K562 (cell line): ENCODE data around the gene SLC39A7. TPM values are rescaled to one million over a fixed set of nuclear protein-coding genes. Genes with fewer than 3 reads are reported as not detected.

Source experiments
- BCLAF1 ChIP-seq, 2 experiments: fragments of 450-650 bp in 1 of 2; IDR thresholded peaks; 2 replicates each; pipeline ENCODE4 v1.6.1; 2011 to 2017; ENCODE audit warnings: low read depth in 2 of 2, antibody characterized with exemption in 1 of 2, borderline replicate concordance in 1 of 2, low read length in 1 of 2, mild to moderate bottlenecking in 1 of 2, mixed read lengths in 1 of 2; ENCODE audit not compliant: control insufficient read depth in 1 of 2
- CBX3 ChIP-seq, 2 experiments: IDR thresholded peaks; 1 replicate in 1 of 2; 2 replicates in 1 of 2; pipeline ENCODE4 v1.6.1; 2012; ENCODE audit warnings: inconsistent platforms in 2 of 2, low read length in 2 of 2, borderline replicate concordance in 1 of 2, control low read depth in 1 of 2
- CCNT2 ChIP-seq: IDR thresholded peaks from 2 replicates; pipeline ENCODE4 v1.6.1; 2011; ENCODE audit warnings: borderline replicate concordance, low read depth, mild to moderate bottlenecking, moderate library complexity, mixed read lengths, low read length; ENCODE audit not compliant: insufficient read length; ENCODE audit errors: extremely low read depth
- CSDE1 ChIP-seq, 2 experiments: fragments of 450-650 bp; IDR thresholded peaks; 2 replicates each; pipeline ENCODE4 v1.6.1; 2016; ENCODE audit warnings: mild to moderate bottlenecking in 1 of 2
- DMBX1 ChIP-seq: fragments of 250-450 bp; sonication (Bioruptor Pico); IDR thresholded peaks from 2 replicates; pipeline ENCODE4 v1.8.0; 2022; ENCODE audit warnings: inconsistent platforms, mild to moderate bottlenecking, moderate library complexity, borderline replicate concordance
- FOXJ2 ChIP-seq: fragments of 200-800 bp; sonication (Bioruptor generic); IDR thresholded peaks from 2 replicates; pipeline ENCODE4 v1.6.1; 2016; ENCODE audit warnings: missing genetic modification characterization, missing compliant biosample characterization
- GABPB2 ChIP-seq: fragments of 250-450 bp; sonication (Bioruptor Pico); conservative IDR thresholded peaks from 2 replicates; pipeline ENCODE4 v1.5.1; 2021; ENCODE audit warnings: mild to moderate bottlenecking
- IRF9 ChIP-seq: fragments of 450-650 bp; IDR thresholded peaks from 2 replicates; pipeline ENCODE4 v1.6.1; 2016; ENCODE audit warnings: missing biosample characterization, missing genetic modification characterization
- POLR2B ChIP-seq: fragments of 450-650 bp; IDR thresholded peaks from 2 replicates; pipeline ENCODE4 v1.6.1; 2018; ENCODE audit warnings: low read depth; ENCODE audit not compliant: partially characterized antibody
- POLR3G ChIP-seq: IDR thresholded peaks from 2 replicates; pipeline ENCODE4 v1.6.1; 2011; ENCODE audit not compliant: insufficient read length, insufficient replicate concordance; ENCODE audit errors: extremely low read depth
- PYGO2 ChIP-seq: fragments of 450-650 bp; IDR thresholded peaks from 2 replicates; pipeline ENCODE4 v1.6.1; 2016; ENCODE audit warnings: mild to moderate bottlenecking, missing genetic modification characterization, moderate library complexity, missing compliant biosample characterization
- SRSF3 ChIP-seq: fragments of 200-400 bp; formaldehyde crosslinking; IDR thresholded peaks from 2 replicates; pipeline ENCODE4 v1.6.1; 2016; ENCODE audit warnings: mild to moderate bottlenecking, low read length, moderate library complexity; ENCODE audit not compliant: insufficient read depth
- TARDBP ChIP-seq: fragments of 450-650 bp; IDR thresholded peaks from 2 replicates; pipeline ENCODE4 v1.6.1; 2016
- TRIM28 ChIP-seq: fragments of 450-650 bp; IDR thresholded peaks from 2 replicates; pipeline ENCODE4 v1.6.1; 2017
- XRCC3 ChIP-seq: fragments of 450-650 bp; IDR thresholded peaks from 2 replicates; pipeline ENCODE4 v1.6.1; 2017; ENCODE audit warnings: mild to moderate bottlenecking, moderate library complexity
- ZBTB43 ChIP-seq: sonication (generic); formaldehyde crosslinking; IDR thresholded peaks from 2 replicates; pipeline ENCODE4 v1.8.0; 2023; ENCODE audit warnings: mild to moderate bottlenecking, missing genetic modification reagents
- ZBTB8A ChIP-seq: fragments of 450-650 bp; IDR thresholded peaks from 2 replicates; pipeline ENCODE4 v1.6.1; 2018; ENCODE audit warnings: mild to moderate bottlenecking, moderate library complexity; ENCODE audit not compliant: partially characterized antibody
- ZFX ChIP-seq: sonication (generic); formaldehyde crosslinking; IDR thresholded peaks from 2 replicates; pipeline ENCODE4 v1.8.0; 2022; ENCODE audit warnings: mild to moderate bottlenecking, missing genetic modification reagents, moderate library complexity
- ZNF395 ChIP-seq: fragments of 200-800 bp; sonication (Bioruptor generic); IDR thresholded peaks from 2 replicates; pipeline ENCODE4 v1.6.1; 2017; ENCODE audit warnings: missing genetic modification characterization, missing compliant biosample characterization
- ZNF41 ChIP-seq: fragments of 250-450 bp; sonication (Bioruptor Pico); conservative IDR thresholded peaks from 2 replicates; pipeline ENCODE4 v1.4.0; 2020; ENCODE audit warnings: mild to moderate bottlenecking
- polyA plus RNA-seq, 8 experiments: library from polyadenylated mRNA; depleted of rRNA in 4 of 8; stranded (reverse) in 5 of 8; unstranded in 3 of 8; fragments of >200 nt; fragmentation: Nextera tagmentation in 2 of 8; fragmentation: Illumina TruSeq in 1 of 8; extraction: Ambion mirVana in 2 of 8; extraction: Trizol in 1 of 8; gene quantifications; 2 replicates each; pipeline versions ENCODE4 v1.2.1 to v1.2.3, GENCODE V29; 2011 to 2014; ENCODE audit warnings: inconsistent platforms in 1 of 8, missing spikeins in 1 of 8
- total RNA-seq, 7 experiments: library from RNA; depleted of rRNA in 6 of 7; stranded (reverse); fragments of >200 nt in 6 of 7; fragmentation: Illumina TruSeq in 2 of 7; extraction: Trizol in 2 of 7; gene quantifications; 2 replicates each; pipeline versions ENCODE4 v1.2.1 to v1.2.3, GENCODE V29; 2011 to 2021; ENCODE audit warnings: low replicate concordance in 1 of 7

Gene SLC39A7
- total and polyA plus RNA-seq, 9 of the 15 experiments (the other 6 are each of a cell fraction or from before 2014, with no cell fraction given), result 21.7 to 169 (median 121) TPM

GRCh38 chr6:33200219-33201146 is at the start of gene SLC39A7, which contains the start of gene RXRB (continued):
- TF ChIP-seq FOXJ2 (tag), result no peak; the same call in none of the 2 replicates
- TF ChIP-seq ZBTB8A, result no peak
- peak; percentile 77 for TF ChIP-seq ZFX (CRISPR knock-in tag)
- peak; percentile 65; the same call in 1 of the 2 replicates for TF ChIP-seq TARDBP
- peak; percentile 96 for TF ChIP-seq POLR2B
- TF ChIP-seq GABPB2, result no peak
- 0 out of 2 replicates have a peak, but pooled peaks have one; percentile 30 for TF ChIP-seq SRSF3
- 0 out of 2 replicates have a peak, but pooled peaks have one; percentile 56 for TF ChIP-seq TRIM28
- TF ChIP-seq CCNT2, result peak; percentile 93
- TF ChIP-seq ZNF41 (CRISPR knock-in tag), result no peak
- TF ChIP-seq CSDE1 (IDR thresholded peaks at IDR 0.05), result peak in 1 of 2 experiments; percentile 82; a peak in 2 of 4 replicates
- peak in 1 of 2 experiments; percentile 80; a peak in 1 of 3 replicates for TF ChIP-seq CBX3 (IDR thresholded peaks at IDR 0.05; ENCODE audit: borderline replicate concordance in 1 of 2, low read length in 2 of 2)
- TF ChIP-seq IRF9 (tag), result no peak
- TF ChIP-seq BCLAF1 (IDR thresholded peaks at IDR 0.05; ENCODE audit: borderline replicate concordance in 1 of 2, control insufficient read depth in 1 of 2, low read depth in 2 of 2, low read length in 1 of 2), result no peak
- no peak for TF ChIP-seq POLR3G
- no peak for TF ChIP-seq XRCC3
- TF ChIP-seq ZBTB43 (CRISPR knock-in tag), result 0 out of 2 replicates have a peak, but pooled peaks have one; percentile 59
- TF ChIP-seq ZNF395, result peak; percentile 80; the same call in 1 of the 2 replicates
- TF ChIP-seq DMBX1 (CRISPR knock-in tag), result 0 out of 2 replicates have a peak, but pooled peaks have one; percentile 27
- no peak for TF ChIP-seq PYGO2 (tag)
